Brain microvascular endothelial cell (primary cell): ENCODE results near the gene CAPZA2.

Experiments used
- DNase-seq: peaks from one replicate; pipeline ENCODE4 v3.0.0-alpha.2; 2020
- H3K27ac ChIP-seq: fragments of 250-450 bp; sonication (Bioruptor Pico); 2 replicates; pipeline ENCODE4 v1.5.1; 2020; ENCODE audit warnings: mild to moderate bottlenecking, moderate library complexity
- H3K27me3 ChIP-seq: fragments of 250-450 bp; sonication (Bioruptor Pico); replicated peaks from 2 replicates; pipeline ENCODE4 v1.5.1; 2020; ENCODE audit warnings: mild to moderate bottlenecking
- H3K36me3 ChIP-seq: fragments of 250-450 bp; sonication (Bioruptor Pico); replicated peaks from 2 replicates; pipeline ENCODE4 v1.5.1; 2020; ENCODE audit warnings: mild to moderate bottlenecking
- H3K4me3 ChIP-seq: 2 replicates; pipeline ENCODE4 v1.5.1; 2011; ENCODE audit warnings: low read depth, mild to moderate bottlenecking, control low read depth, low read length, moderate library complexity
- CTCF ChIP-seq: IDR thresholded peaks from 2 replicates; pipeline ENCODE4 v1.5.1; 2011; ENCODE audit warnings: low read depth, mild to moderate bottlenecking, moderate library complexity, low read length, control low read depth, inconsistent platforms; ENCODE audit errors: missing control alignments
- in situ Hi-C: cut with HindIII; loops from 2 replicates; pipeline ENCODE4 v1.10.0; 2017; ENCODE audit warnings: low sequenced_read_pairs, low pct_ligation_motif_present

Gene CAPZA2

GRCh38 chr7:116877443-116878217, 15.2 kb downstream of the CAPZA2 start:
- no peak overlapping the region for H3K4me3 ChIP-seq
- no peak for DNase-seq
- no peak for TF ChIP-seq CTCF
- H3K27me3 ChIP-seq = no peaks in the 10 kb centered on the region
- H3K27ac ChIP-seq = no peak overlapping the region
- in situ Hi-C loops = no loop called here
- no peaks in the 10 kb centered on the region for H3K36me3 ChIP-seq

GRCh38 chr7:116884691-116885090, 22.3 kb downstream of the CAPZA2 start:
- no peak for TF ChIP-seq CTCF
- H3K27ac ChIP-seq = no peak overlapping the region
- DNase-seq = no peak
- in situ Hi-C loops = no loop called here
- H3K4me3 ChIP-seq = no peak overlapping the region
- no peaks in the 10 kb centered on the region for H3K36me3 ChIP-seq
- no peaks in the 10 kb centered on the region for H3K27me3 ChIP-seq

GRCh38 chr7:116885724-116886123, 23.3 kb downstream of the CAPZA2 start:
- TF ChIP-seq CTCF = no peak
- Histone ChIP-seq H3K27ac (no peak overlapping the region), H3K4me3 (no peak overlapping the region), H3K36me3 (no peaks in the 10 kb centered on the region), H3K27me3 (no peaks in the 10 kb centered on the region)
- in situ Hi-C loops = no loop called here
- no peak for DNase-seq

GRCh38 chr7:116886543-116887156, 24.3 kb downstream of the CAPZA2 start:
- no peak overlapping the region for H3K4me3 ChIP-seq
- in situ Hi-C loops = no loop called here
- no peak for TF ChIP-seq CTCF

GRCh38 chr7:116888895-116889294, 26.5 kb downstream of the CAPZA2 start:
- DNase-seq = no peak
- TF ChIP-seq CTCF = no peak
- in situ Hi-C loops = no loop called here
- Histone ChIP-seq H3K4me3 (no peak overlapping the region), H3K36me3 (peaks cover 10% of the 10 kb centered on the region), H3K27ac (no peak overlapping the region), H3K27me3 (no peaks in the 10 kb centered on the region)

More at GRCh38 chr7:116886543-116887156, 24.3 kb downstream of the CAPZA2 start:
- peaks cover 3% of the 10 kb centered on the region for H3K36me3 ChIP-seq
- H3K27me3 ChIP-seq = no peaks in the 10 kb centered on the region
- no peak for DNase-seq
- no peak overlapping the region for H3K27ac ChIP-seq
